ENCODE results near the gene RC3H1. TPM values are rescaled to one million over a fixed set of nuclear protein-coding genes. Genes with fewer than 3 reads are reported as not detected.

RC3H1 gene
- total RNA-seq, 1 donor from 2014 or later: 25.3 TPM

DNA sequence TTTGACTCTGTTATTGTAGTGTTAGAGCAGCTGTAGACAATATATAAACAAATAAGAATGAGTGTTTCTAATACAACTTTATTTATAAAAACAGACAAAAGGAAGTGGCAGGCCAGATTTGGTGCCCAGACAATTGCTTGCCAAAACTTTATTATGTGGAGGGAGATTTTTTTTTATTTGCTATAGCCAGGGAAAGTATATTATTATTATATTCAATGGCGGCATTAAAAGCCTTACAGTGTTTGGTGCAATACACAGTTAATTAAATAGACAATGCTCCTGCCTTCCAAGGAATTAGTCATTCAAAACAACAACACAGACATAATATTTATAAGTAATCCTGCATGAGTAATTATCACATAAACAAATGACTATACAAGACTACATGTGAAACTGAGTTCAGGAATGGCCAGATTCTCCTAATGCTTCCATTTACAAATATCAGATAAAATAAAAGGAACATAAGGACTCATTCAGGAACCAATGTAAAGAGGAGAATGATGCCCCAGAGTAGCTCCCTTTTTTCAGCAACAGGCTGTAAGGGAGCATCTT, 10.6 kb upstream of the RC3H1 start:
- no peak for TF ChIP-seq POLR2A (IDR thresholded peaks at IDR 0.05)
- no peak for TF ChIP-seq POLR2AphosphoS5 (IDR thresholded peaks at IDR 0.05; ENCODE audit: insufficient read depth in 1 of 2, low read depth in 1 of 2)
- TF ChIP-seq, protein P1, sequence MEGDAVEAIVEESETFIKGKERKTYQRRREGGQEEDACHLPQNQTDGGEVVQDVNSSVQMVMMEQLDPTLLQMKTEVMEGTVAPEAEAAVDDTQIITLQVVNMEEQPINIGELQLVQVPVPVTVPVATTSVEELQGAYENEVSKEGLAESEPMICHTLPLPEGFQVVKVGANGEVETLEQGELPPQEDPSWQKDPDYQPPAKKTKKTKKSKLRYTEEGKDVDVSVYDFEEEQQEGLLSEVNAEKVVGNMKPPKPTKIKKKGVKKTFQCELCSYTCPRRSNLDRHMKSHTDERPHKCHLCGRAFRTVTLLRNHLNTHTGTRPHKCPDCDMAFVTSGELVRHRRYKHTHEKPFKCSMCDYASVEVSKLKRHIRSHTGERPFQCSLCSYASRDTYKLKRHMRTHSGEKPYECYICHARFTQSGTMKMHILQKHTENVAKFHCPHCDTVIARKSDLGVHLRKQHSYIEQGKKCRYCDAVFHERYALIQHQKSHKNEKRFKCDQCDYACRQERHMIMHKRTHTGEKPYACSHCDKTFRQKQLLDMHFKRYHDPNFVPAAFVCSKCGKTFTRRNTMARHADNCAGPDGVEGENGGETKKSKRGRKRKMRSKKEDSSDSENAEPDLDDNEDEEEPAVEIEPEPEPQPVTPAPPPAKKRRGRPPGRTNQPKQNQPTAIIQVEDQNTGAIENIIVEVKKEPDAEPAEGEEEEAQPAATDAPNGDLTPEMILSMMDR (IDR thresholded peaks at IDR 0.05): no peak
- H3K27ac ChIP-seq: no peak overlapping the region
- intact Hi-C loops (cut with DNase I): no loop called here
- no peaks in the 10 kb centered on the region for H3K27me3 ChIP-seq
- DNase-seq (ENCODE audit: extremely low spot score in 2 of 2): no peak
- no peaks in the 10 kb centered on the region for H3K4me1 ChIP-seq
- no peaks in the 10 kb centered on the region for H3K36me3 ChIP-seq
- H3K4me3 ChIP-seq: no peak overlapping the region
- H3K9me3 ChIP-seq: no peaks in the 10 kb centered on the region

DNA sequence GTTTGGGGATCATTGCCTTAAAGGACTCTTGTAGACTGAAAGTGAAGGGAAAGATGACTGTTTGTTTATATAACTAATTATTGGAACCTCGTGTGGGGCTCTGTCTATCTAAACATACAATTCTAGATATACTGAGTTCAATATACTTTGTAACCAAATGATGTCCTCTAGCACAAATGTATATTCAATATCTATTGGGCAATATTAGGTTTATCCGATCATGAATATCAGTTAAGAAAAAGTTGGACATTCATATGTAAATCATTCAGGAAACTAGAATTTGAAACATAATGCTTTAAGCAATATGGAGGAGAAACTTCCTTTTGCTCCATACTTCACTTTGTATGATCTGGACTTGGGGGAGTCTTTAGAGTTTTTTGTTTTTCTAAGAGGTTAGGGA, 8.9 kb upstream of the RC3H1 start:
- no peaks in the 10 kb centered on the region for H3K9me3 ChIP-seq
- intact Hi-C loops (cut with DNase I): no loop called here
- no peak for TF ChIP-seq POLR2AphosphoS5 (IDR thresholded peaks at IDR 0.05; ENCODE audit: insufficient read depth in 1 of 2, low read depth in 1 of 2)
- TF ChIP-seq POLR2A (IDR thresholded peaks at IDR 0.05): no peak
- TF ChIP-seq, protein P1 (IDR thresholded peaks at IDR 0.05): no peak
- no peak overlapping the region for H3K4me3 ChIP-seq
- no peaks in the 10 kb centered on the region for H3K36me3 ChIP-seq
- H3K4me1 ChIP-seq: no peaks in the 10 kb centered on the region
- no peak overlapping the region for H3K27ac ChIP-seq
- DNase-seq (ENCODE audit: extremely low spot score in 2 of 2): no peak
- no peaks in the 10 kb centered on the region for H3K27me3 ChIP-seq

DNA sequence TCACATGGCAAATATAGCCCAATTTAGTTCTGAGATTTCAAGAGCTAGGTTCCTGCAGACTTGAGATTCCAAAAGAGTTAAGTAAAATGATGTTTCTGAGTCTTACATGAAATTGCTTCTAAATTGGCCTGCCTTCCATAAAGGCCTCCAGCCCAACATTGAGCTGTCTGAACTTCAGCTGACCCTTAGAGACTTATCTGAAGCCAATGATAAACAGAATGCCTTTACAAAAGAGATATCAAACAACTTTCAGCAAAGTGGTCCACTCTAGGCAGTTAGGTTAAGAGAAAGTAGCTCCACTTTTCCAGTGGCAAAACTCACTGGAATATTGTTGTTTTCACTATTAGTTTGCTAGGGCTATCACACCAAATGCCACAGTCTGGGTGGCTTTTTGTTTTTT, 6.3 kb upstream of the RC3H1 start:
- Histone ChIP-seq H3K4me3 (no peak overlapping the region), H3K27ac (no peak overlapping the region), H3K9me3 (no peaks in the 10 kb centered on the region), H3K4me1 (peaks cover under 1% of the 10 kb centered on the region), H3K36me3 (no peaks in the 10 kb centered on the region), H3K27me3 (no peaks in the 10 kb centered on the region)
- intact Hi-C loops (cut with DNase I): no loop called here
- DNase-seq (ENCODE audit: extremely low spot score in 2 of 2): no peak
- TF ChIP-seq, protein P1 (IDR thresholded peaks at IDR 0.05): no peak
- TF ChIP-seq POLR2A (IDR thresholded peaks at IDR 0.05): no peak
- no peak for TF ChIP-seq POLR2AphosphoS5 (IDR thresholded peaks at IDR 0.05; ENCODE audit: insufficient read depth in 1 of 2, low read depth in 1 of 2)

DNA sequence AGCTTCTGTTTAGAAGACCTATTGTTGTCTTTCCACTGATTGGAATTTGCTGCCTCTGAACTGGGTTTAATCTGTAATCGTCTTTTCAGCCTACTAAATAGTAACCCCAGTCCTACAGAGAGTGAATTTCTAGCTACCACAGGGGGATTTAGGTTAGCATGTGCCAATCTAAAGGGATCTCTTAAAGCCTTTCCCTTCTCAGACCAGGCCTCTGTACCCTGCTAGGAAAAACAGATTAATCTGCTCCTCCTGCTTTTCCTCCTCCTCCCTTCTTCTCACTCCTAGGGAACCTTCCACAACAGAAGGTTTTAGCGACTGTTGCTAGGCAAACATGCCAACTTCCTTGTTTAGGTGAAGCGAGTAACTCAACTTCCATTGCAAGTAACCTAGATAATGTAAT, 1.3 kb upstream of the RC3H1 start:
- Histone ChIP-seq H3K36me3 (no peaks in the 10 kb centered on the region), H3K27ac (peak overlapping the region; percentile 93), H3K4me3 (no peak overlapping the region), H3K9me3 (no peaks in the 10 kb centered on the region), H3K27me3 (no peaks in the 10 kb centered on the region), H3K4me1 (peaks cover 36% of the 10 kb centered on the region)
- no peak for DNase-seq (ENCODE audit: extremely low spot score in 2 of 2)
- peak in 1 of 2 donors; percentile 54 for TF ChIP-seq POLR2AphosphoS5 (IDR thresholded peaks at IDR 0.05; ENCODE audit: insufficient read depth in 1 of 2, low read depth in 1 of 2)
- TF ChIP-seq, protein P1 (IDR thresholded peaks at IDR 0.05): no peak
- intact Hi-C loops (cut with DNase I): no loop called here

DNA sequence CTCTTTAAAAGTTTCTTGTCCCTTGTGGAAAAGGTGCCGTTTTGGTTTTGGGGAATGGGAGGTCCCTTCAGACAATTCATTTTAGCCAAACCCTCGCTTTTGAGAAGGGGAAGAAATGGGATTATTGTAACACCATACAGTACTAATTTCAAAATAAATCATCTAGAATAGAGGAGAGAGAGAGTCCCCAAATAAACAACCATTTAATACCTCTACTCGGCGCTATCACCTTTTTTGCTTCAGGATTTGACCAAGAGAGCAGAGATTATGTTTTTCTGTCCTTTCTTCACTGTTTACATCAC, 770 bp upstream of the RC3H1 start:
- intact Hi-C loops (cut with DNase I): no loop called here

More for the DNA sequence above, 770 bp upstream of the RC3H1 start:
- Histone ChIP-seq H3K9me3 (no peaks in the 10 kb centered on the region), H3K4me1 (peaks cover 41% of the 10 kb centered on the region), H3K4me3 (peak overlapping the region; percentile 75 to 83), H3K27me3 (no peaks in the 10 kb centered on the region), H3K27ac (peak overlapping the region; percentile 93), H3K36me3 (no peaks in the 10 kb centered on the region)
- TF ChIP-seq POLR2A (IDR thresholded peaks at IDR 0.05) (no peak), POLR2AphosphoS5 (IDR thresholded peaks at IDR 0.05; ENCODE audit: insufficient read depth in 1 of 2, low read depth in 1 of 2) (no peak)
- TF ChIP-seq, protein P1 (IDR thresholded peaks at IDR 0.05): no peak
- DNase-seq (ENCODE audit: extremely low spot score in 2 of 2): no peak
